Upper lobe of left lung (tissue), 6 donors: Measurements from ENCODE around the gene SLC38A5. TPM values are rescaled to one million over a fixed set of nuclear protein-coding genes. Genes with fewer than 3 reads are reported as not detected.

ENCODE experiments used
- ATAC-seq, 2 donors: fragments of 200-7000 bp; cut with Tn5 transposase; one replicate each; pipeline ENCODE4 v1.9.1; 2022; ENCODE audit warnings: mild to moderate bottlenecking in 2 of 2, moderate library complexity in 2 of 2; ENCODE audit not compliant: low FRiP score in 2 of 2
- DNase-seq, 2 donors: peaks; one replicate each; pipeline ENCODE4 v3.0.0-alpha.2; 2019 to 2020
- H3K27ac ChIP-seq, 4 donors: fragments of 200-600 bp; sonication (generic); one replicate each; pipeline ENCODE4 v1.5.1; 2016 to 2019
- H3K27me3 ChIP-seq, 4 donors: fragments of 200-600 bp; sonication (generic); one replicate each; pipeline ENCODE4 v1.5.1; 2017 to 2019
- H3K36me3 ChIP-seq, 4 donors: fragments of 200-600 bp; sonication (generic); one replicate each; pipeline ENCODE4 v1.5.1; 2016 to 2019
- H3K4me1 ChIP-seq, 4 donors: fragments of 200-600 bp; sonication (generic); one replicate each; pipeline ENCODE4 v1.5.1; 2018 to 2019
- H3K4me3 ChIP-seq, 4 donors: fragments of 200-600 bp; sonication (generic); one replicate each; pipeline ENCODE4 v1.5.1; 2017 to 2019; ENCODE audit warnings: mild to moderate bottlenecking in 2 of 4, moderate library complexity in 1 of 4
- H3K9me3 ChIP-seq, 4 donors: fragments of 200-600 bp; sonication (generic); one replicate each; pipeline ENCODE4 v1.5.1; 2018 to 2019
- EP300 ChIP-seq, 4 donors: sonication (generic); formaldehyde crosslinking; IDR thresholded peaks; one replicate each; pipeline ENCODE4 v1.5.1; 2017; ENCODE audit warnings: antibody characterized with exemption in 4 of 4, control low read depth in 2 of 4
- POLR2A ChIP-seq, 4 donors: fragments of 450-650 bp; IDR thresholded peaks; one replicate each; pipeline ENCODE4 v1.5.1; 2016 to 2017; ENCODE audit warnings: antibody characterized with exemption in 4 of 4, mild to moderate bottlenecking in 2 of 4
- POLR2AphosphoS5 ChIP-seq, 2 donors: sonication (generic); formaldehyde crosslinking; IDR thresholded peaks; one replicate each; pipeline ENCODE4 v1.5.1; 2017; ENCODE audit warnings: antibody characterized with exemption in 2 of 2
- WGBS, 2 donors: methylation state at CpG; one replicate each; pipeline ENCODE4 v1.1.5; 2017 to 2018; 5-methylcytosine and 5-hydroxymethylcytosine counted together
- total RNA-seq, 6 donors: library from RNA; depleted of rRNA in 4 of 6; stranded (reverse); fragments of >200 nt in 4 of 6; gene quantifications; one replicate each; pipeline versions ENCODE4 v1.1.0 to v1.2.1, GENCODE V29; 2016 to 2021
- TF ChIP-seq, protein P1 (sequence below), 6 experiments: fragments of 450-650 bp in 4 of 6; fragments of 200-600 bp in 2 of 6; sonication (generic) in 2 of 6; IDR thresholded peaks; one replicate each; pipeline ENCODE4 v1.5.1; 2016 to 2019; ENCODE audit warnings: antibody characterized with exemption in 6 of 6
- donor health status: DM: no; HTN: no; CAD: no; lungs with moderate emphysema.
- donor health status: DM: no; HTN: yes; CAD: no; lungs with severe emphysema.

The SLC38A5 gene
- total RNA-seq, 6 donors from 2014 or later = 10.2 to 32.4 (median 17.9) TPM

DNA sequence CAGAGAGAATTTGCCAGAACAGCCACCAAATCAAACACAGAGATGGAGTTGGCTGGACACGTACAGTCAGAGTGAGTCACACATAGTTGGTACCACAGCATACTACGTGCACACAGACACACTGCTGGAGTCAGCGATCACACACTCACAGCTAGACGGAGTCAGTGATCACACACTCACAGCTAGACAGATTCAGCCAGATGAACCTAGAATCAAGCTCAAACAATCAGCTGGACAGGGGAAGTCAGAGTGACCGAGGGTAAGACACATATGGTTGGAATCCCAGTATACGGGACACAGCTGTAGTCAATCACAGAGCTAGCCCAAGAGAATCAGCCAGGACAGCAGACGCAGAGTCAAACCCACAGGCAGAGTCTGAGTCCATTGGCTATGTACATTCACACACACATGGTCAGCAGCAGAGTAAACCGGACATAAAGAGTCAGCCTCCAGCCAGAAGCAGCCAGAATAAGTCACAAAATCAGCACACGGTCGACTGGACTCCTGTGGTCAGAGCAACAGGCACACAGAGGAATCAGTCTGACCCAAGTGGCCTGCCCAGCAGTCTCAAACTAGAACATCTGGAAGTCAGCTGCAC, 4.6 kb downstream of the SLC38A5 start:
- 67 to 81% methylated on average over 3 to 10 of the region's 10 CpGs for WGBS, 2 donors
- H3K36me3 ChIP-seq = no peaks in the 10 kb centered on the region
- peak overlapping the region in 1 of 4 donors; percentile 38 for H3K4me3 ChIP-seq
- ATAC-seq = peak; percentile 11 to 34
- peaks cover 0 to 13% (median 0%) of the 10 kb centered on the region in 4 donors for H3K27me3 ChIP-seq
- H3K4me1 ChIP-seq = peaks cover 0 to 6% (median 0%) of the 10 kb centered on the region in 4 donors
- peak overlapping the region in 1 of 4 donors; percentile 35 for H3K27ac ChIP-seq
- DNase-seq = no peak
- TF ChIP-seq, protein P1, sequence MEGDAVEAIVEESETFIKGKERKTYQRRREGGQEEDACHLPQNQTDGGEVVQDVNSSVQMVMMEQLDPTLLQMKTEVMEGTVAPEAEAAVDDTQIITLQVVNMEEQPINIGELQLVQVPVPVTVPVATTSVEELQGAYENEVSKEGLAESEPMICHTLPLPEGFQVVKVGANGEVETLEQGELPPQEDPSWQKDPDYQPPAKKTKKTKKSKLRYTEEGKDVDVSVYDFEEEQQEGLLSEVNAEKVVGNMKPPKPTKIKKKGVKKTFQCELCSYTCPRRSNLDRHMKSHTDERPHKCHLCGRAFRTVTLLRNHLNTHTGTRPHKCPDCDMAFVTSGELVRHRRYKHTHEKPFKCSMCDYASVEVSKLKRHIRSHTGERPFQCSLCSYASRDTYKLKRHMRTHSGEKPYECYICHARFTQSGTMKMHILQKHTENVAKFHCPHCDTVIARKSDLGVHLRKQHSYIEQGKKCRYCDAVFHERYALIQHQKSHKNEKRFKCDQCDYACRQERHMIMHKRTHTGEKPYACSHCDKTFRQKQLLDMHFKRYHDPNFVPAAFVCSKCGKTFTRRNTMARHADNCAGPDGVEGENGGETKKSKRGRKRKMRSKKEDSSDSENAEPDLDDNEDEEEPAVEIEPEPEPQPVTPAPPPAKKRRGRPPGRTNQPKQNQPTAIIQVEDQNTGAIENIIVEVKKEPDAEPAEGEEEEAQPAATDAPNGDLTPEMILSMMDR (IDR thresholded peaks at IDR 0.05) = no peak
- TF ChIP-seq POLR2A (IDR thresholded peaks at IDR 0.05) = no peak
- TF ChIP-seq POLR2AphosphoS5 (IDR thresholded peaks at IDR 0.05) = no peak
- TF ChIP-seq EP300 (IDR thresholded peaks at IDR 0.05) = no peak
- no peaks in the 10 kb centered on the region for H3K9me3 ChIP-seq

DNA sequence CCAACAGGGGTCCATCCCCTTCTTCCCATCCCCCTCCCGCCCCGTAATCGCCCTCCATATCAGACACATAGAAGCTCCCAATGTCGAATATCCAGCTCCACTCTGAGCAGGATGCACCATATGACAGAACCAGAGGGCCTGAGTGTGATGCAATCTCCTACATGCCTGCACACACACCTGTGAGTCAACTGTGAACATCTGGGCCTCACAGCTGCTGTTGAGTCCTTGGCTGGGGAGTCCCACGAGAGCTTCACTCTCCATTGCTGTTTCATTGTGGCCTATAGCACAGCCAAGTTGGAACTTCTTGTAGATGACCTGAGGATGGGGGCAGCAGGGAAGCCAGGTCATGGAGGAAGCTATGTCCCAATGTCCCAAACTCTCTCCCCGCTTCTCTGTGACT, 8.2 kb downstream of the SLC38A5 start:
- no peak for TF ChIP-seq POLR2A (IDR thresholded peaks at IDR 0.05)
- no peaks in the 10 kb centered on the region for H3K27me3 ChIP-seq

DNA sequence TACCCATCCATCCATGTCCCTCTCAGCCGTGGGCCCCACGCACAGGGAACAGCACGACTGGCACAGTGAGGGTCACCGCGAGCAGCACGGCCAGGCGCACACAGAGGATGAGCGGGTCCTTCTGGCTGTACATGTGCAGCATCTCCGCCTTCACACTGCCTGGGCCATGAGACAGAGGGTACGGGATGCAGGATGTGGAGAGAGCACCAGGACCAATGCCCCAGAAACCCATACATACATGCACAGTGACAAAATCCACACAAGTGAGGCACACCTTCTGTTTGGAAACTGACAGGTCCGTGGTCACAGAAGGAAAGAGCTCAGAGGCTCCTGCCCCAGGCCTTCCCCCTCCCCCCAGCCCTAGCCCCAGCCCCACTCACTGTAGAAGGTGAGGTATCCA, 9.5 kb downstream of the SLC38A5 start:
- no peak overlapping the region for H3K4me3 ChIP-seq
- H3K9me3 ChIP-seq = no peaks in the 10 kb centered on the region
- WGBS, 2 donors = 89 to 100% methylated on average over 2 to 11 of the region's 11 CpGs
- DNase-seq (no peak), ATAC-seq (no peak)
- no peaks in the 10 kb centered on the region for H3K4me1 ChIP-seq
- TF ChIP-seq POLR2AphosphoS5 (IDR thresholded peaks at IDR 0.05) = no peak
- TF ChIP-seq, protein P1 (IDR thresholded peaks at IDR 0.05) = no peak
- TF ChIP-seq EP300 (IDR thresholded peaks at IDR 0.05) = no peak
- TF ChIP-seq POLR2A (IDR thresholded peaks at IDR 0.05) = no peak
- no peak overlapping the region for H3K27ac ChIP-seq
- H3K36me3 ChIP-seq = no peaks in the 10 kb centered on the region
- no peaks in the 10 kb centered on the region for H3K27me3 ChIP-seq

More for the DNA sequence above, 8.2 kb downstream of the SLC38A5 start:
- 85% methylated on average over 6 of the region's 6 CpGs; no CpG with 5 or more reads in 1 of the 2 donors for WGBS, 2 donors
- Histone ChIP-seq H3K9me3 (no peaks in the 10 kb centered on the region), H3K36me3 (no peaks in the 10 kb centered on the region), H3K4me3 (no peak overlapping the region), H3K27ac (no peak overlapping the region), H3K4me1 (no peaks in the 10 kb centered on the region)
- DNase-seq (no peak), ATAC-seq (no peak)

DNA sequence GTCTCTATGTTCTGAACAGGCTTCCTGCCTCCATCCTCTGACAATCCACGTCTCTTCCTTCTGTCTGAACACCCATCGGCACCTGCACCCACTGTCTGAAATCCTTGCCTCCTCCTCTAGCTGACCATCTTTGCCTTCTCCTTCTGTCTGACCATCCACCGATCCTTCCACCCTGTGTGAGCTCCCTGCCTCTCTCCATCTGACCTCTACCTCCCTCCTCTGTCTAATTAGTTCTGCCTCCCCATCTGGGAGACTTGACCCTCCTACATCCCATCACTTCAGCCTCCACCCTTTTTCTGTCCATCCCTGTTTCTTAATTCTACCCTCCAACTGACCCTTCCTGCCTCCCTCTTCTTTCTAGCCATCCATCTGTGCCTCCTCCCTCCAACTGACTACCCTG, 10.0 kb downstream of the SLC38A5 start:
- Histone ChIP-seq H3K4me1 (no peaks in the 10 kb centered on the region), H3K4me3 (no peak overlapping the region), H3K27me3 (no peaks in the 10 kb centered on the region), H3K27ac (no peak overlapping the region), H3K9me3 (no peaks in the 10 kb centered on the region), H3K36me3 (no peaks in the 10 kb centered on the region)
- WGBS, 2 donors = 76 to 96% methylated on average over 3 of the region's 3 CpGs
- TF ChIP-seq POLR2A (IDR thresholded peaks at IDR 0.05) (no peak), POLR2AphosphoS5 (IDR thresholded peaks at IDR 0.05) (no peak), EP300 (IDR thresholded peaks at IDR 0.05) (no peak)
- TF ChIP-seq, protein P1 (IDR thresholded peaks at IDR 0.05) = no peak
- ATAC-seq (no peak), DNase-seq (no peak)

DNA sequence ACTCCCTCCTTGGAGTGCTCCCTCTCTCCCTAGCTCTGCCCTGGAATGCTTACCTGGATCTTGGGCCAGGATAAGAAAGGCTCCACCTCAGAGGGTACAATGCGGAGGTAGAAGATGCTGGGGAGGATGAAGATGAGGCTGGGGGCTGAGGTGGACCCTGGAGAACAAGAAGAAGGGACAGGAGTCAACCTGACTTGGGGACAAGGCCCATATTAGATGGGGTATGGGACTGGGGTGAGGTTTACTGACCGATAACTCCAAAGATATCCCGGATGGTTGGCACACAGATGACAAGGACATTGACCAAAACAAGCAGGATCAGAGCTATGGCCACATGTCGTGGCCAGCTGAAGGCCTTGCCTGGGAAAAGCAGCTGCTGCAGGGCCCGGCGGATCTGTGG, 10.6 kb downstream of the SLC38A5 start:
- WGBS, 2 donors = 83 to 90% methylated on average over 3 to 6 of the region's 6 CpGs
- no peak for DNase-seq

DNA sequence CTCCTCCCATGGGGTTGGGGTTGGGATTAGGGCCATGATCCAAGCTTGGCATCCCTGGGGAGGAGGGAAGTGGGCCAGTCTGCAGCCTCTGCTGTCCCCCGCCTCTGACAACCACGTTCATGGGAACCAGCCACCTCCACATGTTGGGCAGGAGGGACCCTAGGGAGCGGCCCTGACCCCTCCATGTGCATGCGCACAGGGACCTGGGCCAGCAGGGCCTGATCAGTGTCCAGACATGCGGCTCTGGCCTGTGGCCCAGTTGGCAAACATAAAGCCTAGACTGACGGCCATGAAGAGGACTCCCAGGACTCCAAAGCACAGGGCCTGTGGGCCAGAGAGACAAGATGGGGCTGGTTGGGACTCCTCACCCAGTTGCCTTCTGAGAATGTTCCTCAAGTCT, 11.3 kb downstream of the SLC38A5 start:
- no peaks in the 10 kb centered on the region for H3K36me3 ChIP-seq
- no peak overlapping the region for H3K27ac ChIP-seq
- TF ChIP-seq, protein P1 (IDR thresholded peaks at IDR 0.05) = no peak
- TF ChIP-seq POLR2A (IDR thresholded peaks at IDR 0.05) (no peak), POLR2AphosphoS5 (IDR thresholded peaks at IDR 0.05) (no peak), EP300 (IDR thresholded peaks at IDR 0.05) (no peak)
- H3K4me3 ChIP-seq = no peak overlapping the region
- ATAC-seq (no peak), DNase-seq (no peak)
- WGBS, 2 donors = 56% methylated on average over 6 of the region's 6 CpGs; no CpG with 5 or more reads in 1 of the 2 donors
- no peaks in the 10 kb centered on the region for H3K9me3 ChIP-seq
- H3K27me3 ChIP-seq = no peaks in the 10 kb centered on the region
- no peaks in the 10 kb centered on the region for H3K4me1 ChIP-seq

More for the DNA sequence above, 10.6 kb downstream of the SLC38A5 start:
- ATAC-seq = no peak
- H3K4me1 ChIP-seq = no peaks in the 10 kb centered on the region
- no peak for TF ChIP-seq EP300 (IDR thresholded peaks at IDR 0.05)
- H3K36me3 ChIP-seq = no peaks in the 10 kb centered on the region
- no peaks in the 10 kb centered on the region for H3K9me3 ChIP-seq
- no peaks in the 10 kb centered on the region for H3K27me3 ChIP-seq
- H3K4me3 ChIP-seq = no peak overlapping the region
- no peak overlapping the region for H3K27ac ChIP-seq
